Measurements from ENCODE around the gene STMN1. TPM values are rescaled to one million over a fixed set of nuclear protein-coding genes. Genes with fewer than 3 reads are reported as not detected.

The STMN1 gene
- total and polyA plus RNA-seq, 2 of the 8 experiments (the other 6 are each of a cell fraction or from before 2014, with no cell fraction given) = 116 to 564 TPM

DNA sequence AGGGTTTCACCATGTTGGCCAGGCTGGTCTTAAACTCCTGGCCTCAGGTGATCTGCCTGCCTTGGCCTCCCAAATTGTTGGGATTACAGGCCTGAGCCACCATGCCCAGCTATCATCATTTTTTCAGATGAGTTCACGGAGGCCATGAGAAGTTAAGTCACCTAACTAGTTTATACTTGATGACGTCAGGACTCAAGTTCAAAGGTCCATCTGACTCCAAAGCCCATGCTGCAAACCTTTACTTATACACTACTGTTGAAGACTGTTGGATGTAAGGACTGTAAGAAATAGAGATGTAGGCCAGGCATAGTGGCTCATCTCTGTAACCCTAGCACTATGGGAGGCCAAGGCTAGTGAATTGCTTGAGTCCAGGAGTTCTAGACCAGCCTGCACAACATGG is 40.8 kb upstream of the STMN1 start:
- no peak overlapping the region for H3K18ac ChIP-seq (ENCODE audit: extremely low read depth, low read length)
- POLR2A ChIA-PET (ENCODE audit: partially characterized antibody) = interaction anchor here (1.1 kb wide), 1 partner anchor 57 kb away, joined by 3 read pairs; no protein-coding TSS in a partner anchor
- TF ChIP-seq, protein P1, sequence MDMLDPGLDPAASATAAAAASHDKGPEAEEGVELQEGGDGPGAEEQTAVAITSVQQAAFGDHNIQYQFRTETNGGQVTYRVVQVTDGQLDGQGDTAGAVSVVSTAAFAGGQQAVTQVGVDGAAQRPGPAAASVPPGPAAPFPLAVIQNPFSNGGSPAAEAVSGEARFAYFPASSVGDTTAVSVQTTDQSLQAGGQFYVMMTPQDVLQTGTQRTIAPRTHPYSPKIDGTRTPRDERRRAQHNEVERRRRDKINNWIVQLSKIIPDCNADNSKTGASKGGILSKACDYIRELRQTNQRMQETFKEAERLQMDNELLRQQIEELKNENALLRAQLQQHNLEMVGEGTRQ (IDR thresholded peaks at IDR 0.05; ENCODE audit: low read length) = no peak
- TF ChIP-seq SIRT6 (IDR thresholded peaks at IDR 0.05; ENCODE audit: low read length) = no peak
- no peak for TF ChIP-seq JUN (IDR thresholded peaks at IDR 0.05; ENCODE audit: low read depth, low read length)
- no peak for TF ChIP-seq HDAC6 (IDR thresholded peaks at IDR 0.05; ENCODE audit: low read depth, low read length)
- no peak for TF ChIP-seq SIN3A (conservative IDR thresholded peaks at IDR 0.05 in 1 of 2, IDR thresholded peaks at IDR 0.05 in 1 of 2; ENCODE audit: low read depth in 1 of 2, low read length in 2 of 2)
- no peak for TF ChIP-seq TBP (IDR thresholded peaks at IDR 0.05; ENCODE audit: low read depth, low read length)
- no peak for TF ChIP-seq SUZ12 (IDR thresholded peaks at IDR 0.05; ENCODE audit: low read length)
- no peak for TF ChIP-seq RFX5 (IDR thresholded peaks at IDR 0.05; ENCODE audit: borderline replicate concordance, low read depth, low read length)
- TF ChIP-seq EP300 (IDR thresholded peaks at IDR 0.05; ENCODE audit: borderline replicate concordance in 1 of 2, low read depth in 2 of 2, low read length in 2 of 2) = no peak
- no peak for TF ChIP-seq SRF (IDR thresholded peaks at IDR 0.05; ENCODE audit: low read depth, low read length)
- no peak for TF ChIP-seq BCL11A (IDR thresholded peaks at IDR 0.05; ENCODE audit: low read depth in 2 of 2, low read length in 2 of 2)
- no peak for TF ChIP-seq NANOG (IDR thresholded peaks at IDR 0.05; ENCODE audit: insufficient read depth, low read depth, low read length, poor library complexity, severe bottlenecking)
- no peak for TF ChIP-seq SP2 (IDR thresholded peaks at IDR 0.05; ENCODE audit: low read length)
- no peak for TF ChIP-seq BACH1 (IDR thresholded peaks at IDR 0.05; ENCODE audit: low read length)

More for the DNA sequence above, 40.8 kb upstream of the STMN1 start:
- H3K27me3 ChIP-seq (replicated peaks in 1 of 4; ENCODE audit: control insufficient read depth in 3 of 4, extremely low read depth in 1 of 4, insufficient read depth in 3 of 4, low read length in 3 of 4) = no peaks in the 10 kb centered on the region
- 93% methylated on average over 2 of the region's 2 CpGs; no CpG with 5 or more reads in 1 of the 2 experiments for WGBS, 2 experiments (ENCODE audit: extremely low coverage in 1 of 2, insufficient coverage in 1 of 2, insufficient read length in 1 of 2, insufficient replicate concordance in 2 of 2, low coverage in 1 of 2, low lambda C conversion rate in 2 of 2, missing lambda C conversion rate in 1 of 2)
- no peak overlapping the region for H4K8ac ChIP-seq (ENCODE audit: extremely low read depth, insufficient read depth, low read length)
- CTCF ChIA-PET (ENCODE audit: partially characterized antibody) = interaction anchor here (0.5 to 1.1 kb wide), 3 partner anchors 12 to 22 kb away, joined by 3 read pairs; no protein-coding TSS in a partner anchor
- no peak overlapping the region for H3K23ac ChIP-seq (ENCODE audit: insufficient read length)
- DNase-seq (ENCODE audit: low read depth in 1 of 2, low spot score in 2 of 2) (no peak), FAIRE-seq (no peak)
- H2BK120ac ChIP-seq (replicated peaks; ENCODE audit: low read depth, low read length) = no peak overlapping the region
- H3K4ac ChIP-seq (replicated peaks; ENCODE audit: insufficient read length, low read depth, low read length) = no peak overlapping the region
- no peak overlapping the region for H2BK20ac ChIP-seq (ENCODE audit: low read length)
- H3K4me1 ChIP-seq (replicated peaks in 1 of 4; ENCODE audit: control insufficient read depth in 3 of 4, insufficient read depth in 4 of 4, low read length in 3 of 4) = no peaks in the 10 kb centered on the region
- H4K5ac ChIP-seq (ENCODE audit: insufficient read length, low read depth, low read length) = no peak overlapping the region
- no peak overlapping the region for H3K56ac ChIP-seq (replicated peaks; ENCODE audit: insufficient read length, low read depth, low read length)
- H3K27ac ChIP-seq (ENCODE audit: low read depth, low read length) = no peak overlapping the region
- no peak overlapping the region for H3K4me2 ChIP-seq (ENCODE audit: insufficient read depth in 1 of 2, low read depth in 2 of 2, low read length in 2 of 2)
- no peak overlapping the region for H2BK5ac ChIP-seq (ENCODE audit: low read depth, low read length)
- H2AFZ ChIP-seq (ENCODE audit: low read length) = no peak overlapping the region
- no peaks in the 10 kb centered on the region for H3K79me1 ChIP-seq (ENCODE audit: low read depth, low read length)
- no peaks in the 10 kb centered on the region for H3K9me3 ChIP-seq (ENCODE audit: insufficient read depth in 2 of 2, low read depth in 1 of 2, low read length in 1 of 2)
- H3K23me2 ChIP-seq (ENCODE audit: low read depth, low read length) = no peaks in the 10 kb centered on the region
- no peak overlapping the region for H2AK5ac ChIP-seq (ENCODE audit: low read depth, low read length)
- H4K91ac ChIP-seq (replicated peaks; ENCODE audit: insufficient read length, low read length) = no peak overlapping the region
- H2BK15ac ChIP-seq (ENCODE audit: low read length) = no peak overlapping the region
- no peaks in the 10 kb centered on the region for H3K79me2 ChIP-seq (ENCODE audit: control insufficient read depth in 1 of 2, insufficient read depth in 2 of 2, low read length in 2 of 2)
- H3K9ac ChIP-seq (replicated peaks in 1 of 4; ENCODE audit: extremely low read depth in 1 of 4, low read depth in 3 of 4, low read length in 3 of 4) = no peak overlapping the region
- H3K4me3 ChIP-seq (ENCODE audit: extremely low read depth in 1 of 4, insufficient read depth in 2 of 4, low read depth in 3 of 4, low read length in 4 of 4) = no peak overlapping the region
- no peaks in the 10 kb centered on the region for H3K36me3 ChIP-seq (ENCODE audit: control insufficient read depth in 2 of 4, insufficient read depth in 4 of 4, low read length in 3 of 4)
- H4K20me1 ChIP-seq (replicated peaks in 1 of 2; ENCODE audit: control insufficient read depth in 1 of 2, insufficient read depth in 2 of 2, low read length in 2 of 2) = peaks cover 0 to 1% of the 10 kb centered on the region in 2 experiments
- H3K14ac ChIP-seq (ENCODE audit: insufficient read length) = no peak overlapping the region
- H2BK12ac ChIP-seq (ENCODE audit: low read depth, low read length) = no peak overlapping the region

All from H1 (cell line).